KMS-11 (cell line): ENCODE results near the gene MRPL46.
"Not testable (repeated sequence)": the region's sequence is repeated elsewhere in the genome, so short reads cannot be mapped to it uniquely, and the experiment has no call there.

Source experiments
- H2AFZ ChIP-seq: fragments of 200-600 bp; sonication (generic); 2 replicates; pipeline ENCODE4 v1.6.1; 2016; ENCODE audit warnings: antibody characterized with exemption, mixed run types, low read depth
- H3K27ac ChIP-seq: fragments of 200-600 bp; sonication (generic); 2 replicates; pipeline ENCODE4 v1.6.1; 2016; ENCODE audit warnings: mild to moderate bottlenecking, mixed run types
- H3K27me3 ChIP-seq: fragments of 200-600 bp; sonication (generic); 2 replicates; pipeline ENCODE4 v1.6.1; 2017; ENCODE audit warnings: mild to moderate bottlenecking, low read depth, mixed run types, moderate library complexity; ENCODE audit not compliant: insufficient read depth
- H3K36me3 ChIP-seq: fragments of 200-600 bp; sonication (generic); 2 replicates; pipeline ENCODE4 v1.6.1; 2017; ENCODE audit warnings: mild to moderate bottlenecking, mixed run types; ENCODE audit not compliant: insufficient read depth
- H3K4me1 ChIP-seq: fragments of 200-600 bp; sonication (generic); 2 replicates; pipeline ENCODE4 v1.6.1; 2016; ENCODE audit warnings: mild to moderate bottlenecking, low read depth, mixed run types; ENCODE audit not compliant: poor library complexity, severe bottlenecking
- H3K4me2 ChIP-seq: fragments of 200-600 bp; sonication (generic); 2 replicates; pipeline ENCODE4 v1.7.0; 2016; ENCODE audit warnings: mild to moderate bottlenecking, mixed run types
- H3K4me3 ChIP-seq: fragments of 200-600 bp; sonication (generic); IDR thresholded peaks from 2 replicates; pipeline ENCODE4 v1.6.1; 2017; ENCODE audit warnings: low read depth, low read length, mixed read lengths; ENCODE audit not compliant: insufficient read depth
- H3K79me2 ChIP-seq: fragments of 200-600 bp; sonication (generic); 2 replicates; pipeline ENCODE4 v1.6.1; 2016; ENCODE audit warnings: low read depth, mixed run types; ENCODE audit not compliant: insufficient read depth
- H3K9ac ChIP-seq: fragments of 200-600 bp; sonication (generic); 2 replicates; pipeline ENCODE4 v1.6.1; 2016; ENCODE audit warnings: mild to moderate bottlenecking, mixed run types
- H4K20me1 ChIP-seq: fragments of 200-600 bp; sonication (generic); 2 replicates; pipeline ENCODE4 v1.6.1; 2016; ENCODE audit warnings: mild to moderate bottlenecking, mixed run types; ENCODE audit not compliant: insufficient read depth
- CTCF ChIP-seq: fragments of 200-600 bp; sonication (generic); conservative IDR thresholded peaks from 2 replicates; pipeline ENCODE4 v1.6.1; 2017; ENCODE audit warnings: low read depth, mild to moderate bottlenecking, antibody characterized with exemption, low read length, moderate library complexity, mixed read lengths

The MRPL46 gene

GRCh38 chr15:88476635-88477060 lies 9.5 kb upstream of the MRPL46 start:
- Histone ChIP-seq H3K27ac (no peak overlapping the region), H4K20me1 (no peaks in the 10 kb centered on the region), H3K79me2 (no peaks in the 10 kb centered on the region), H3K4me1 (peaks cover 37% of the 10 kb centered on the region), H3K4me3 (no peak overlapping the region), H2AFZ (no peak overlapping the region), H3K4me2 (no peak overlapping the region), H3K9ac (no peak overlapping the region), H3K27me3 (no peaks in the 10 kb centered on the region), H3K36me3 (no peaks in the 10 kb centered on the region)
- peak; percentile 74 for TF ChIP-seq CTCF

DNA sequence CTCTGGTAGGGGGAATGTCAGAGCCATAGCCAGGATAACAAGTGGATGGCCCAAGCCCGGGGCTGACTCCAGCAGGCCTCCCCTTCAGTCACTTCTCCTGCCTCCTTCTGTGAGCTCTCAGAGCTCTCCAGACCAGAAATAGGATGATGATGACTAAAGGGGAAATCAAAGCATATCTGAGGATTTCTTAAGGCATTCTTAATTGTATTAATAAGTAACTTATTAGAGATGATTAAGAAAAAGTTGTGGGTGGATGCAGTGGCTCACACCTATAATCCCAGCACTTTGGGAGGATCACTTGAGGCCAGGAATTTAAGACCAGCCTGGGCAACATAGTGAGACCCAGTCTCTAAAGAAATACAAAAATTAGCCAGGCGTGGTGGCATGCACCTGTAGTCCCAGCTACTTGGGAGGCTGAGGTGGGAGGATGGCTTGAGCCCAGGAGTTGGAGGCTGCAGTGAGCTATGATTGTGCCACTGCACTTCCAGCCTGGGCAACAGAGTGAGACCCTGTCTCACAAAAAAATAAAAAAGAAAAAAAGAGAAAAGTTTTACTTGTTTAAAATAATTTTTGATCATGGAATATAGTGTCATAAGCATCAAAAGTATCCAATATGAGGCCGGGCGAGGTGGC lies 6.6 kb upstream of the MRPL46 start:
- H3K4me1 ChIP-seq: peaks cover 63% of the 10 kb centered on the region
- H3K9ac ChIP-seq, H3K36me3 ChIP-seq, H3K79me2 ChIP-seq, H3K27me3 ChIP-seq, H3K4me3 ChIP-seq, H4K20me1 ChIP-seq, H2AFZ ChIP-seq: not testable (repeated sequence)
- H3K27ac ChIP-seq: peak overlapping the region; percentile 86; the same call in 1 of the 2 replicates
- H3K4me2 ChIP-seq: peak overlapping the region; percentile 88; the same call in 1 of the 2 replicates

GRCh38 chr15:88472225-88472624 lies 5.0 kb upstream of the MRPL46 start:
- no peak for TF ChIP-seq CTCF
- Histone ChIP-seq H3K4me3 (no peak overlapping the region), H3K4me2 (peak overlapping the region; percentile 88), H3K79me2 (peaks cover 21% of the 10 kb centered on the region; the same call in 1 of the 2 replicates), H4K20me1 (no peaks in the 10 kb centered on the region), H3K36me3 (no peaks in the 10 kb centered on the region), H3K9ac (peak overlapping the region; percentile 50), H2AFZ (no peak overlapping the region), H3K27me3 (no peaks in the 10 kb centered on the region), H3K4me1 (peaks cover 70% of the 10 kb centered on the region), H3K27ac (peak overlapping the region; percentile 86)

DNA sequence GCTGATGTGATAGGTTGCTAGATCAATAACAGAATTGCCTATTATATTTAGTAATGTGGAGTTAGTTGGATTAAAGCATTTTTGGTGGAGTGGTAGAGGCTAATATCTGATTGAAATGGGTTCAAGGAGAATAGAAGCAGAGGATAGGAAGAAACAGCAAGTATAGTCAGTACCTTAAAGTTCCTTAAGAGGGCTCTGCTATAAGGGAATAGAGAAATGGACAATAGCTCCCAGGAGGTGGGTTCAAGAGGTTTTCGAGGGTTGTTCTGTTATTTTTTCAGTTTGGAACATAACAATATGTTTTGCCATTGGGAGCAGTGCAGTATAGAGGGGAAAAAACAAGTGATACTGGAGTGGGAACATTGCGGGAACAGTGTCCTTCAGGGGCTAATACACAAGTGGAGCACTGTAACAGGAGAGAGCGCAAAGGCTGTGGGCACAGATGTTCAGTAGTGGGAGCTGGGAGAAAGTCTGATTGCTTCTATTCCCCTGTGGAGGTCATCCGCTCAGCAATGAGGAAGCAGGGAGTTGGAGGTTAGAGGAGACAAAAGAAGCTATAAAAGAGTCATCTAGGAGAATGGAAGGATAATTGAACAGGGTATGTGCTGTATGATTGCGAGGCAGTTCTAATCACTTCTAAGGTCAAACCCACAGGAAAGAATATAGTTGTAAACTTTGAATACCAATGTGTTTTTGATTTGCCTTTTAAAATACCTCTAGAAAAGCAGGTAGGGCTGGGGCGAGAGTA lies 3.6 kb upstream of the MRPL46 start:
- Histone ChIP-seq H3K9ac (no peak overlapping the region), H3K27me3 (no peaks in the 10 kb centered on the region), H3K36me3 (no peaks in the 10 kb centered on the region), H4K20me1 (no peaks in the 10 kb centered on the region), H3K4me1 (peaks cover 65% of the 10 kb centered on the region), H2AFZ (no peak overlapping the region), H3K4me2 (peak overlapping the region; percentile 88), H3K27ac (peak overlapping the region; percentile 86; the same call in 1 of the 2 replicates), H3K79me2 (peaks cover 35% of the 10 kb centered on the region; the same call in 1 of the 2 replicates), H3K4me3 (no peak overlapping the region)
- TF ChIP-seq CTCF: peak; percentile 39

GRCh38 chr15:88469321-88469720 lies 2.1 kb upstream of the MRPL46 start:
- no peak overlapping the region for H3K9ac ChIP-seq
- no peaks in the 10 kb centered on the region for H3K27me3 ChIP-seq
- peaks cover 45% of the 10 kb centered on the region; the same call in 1 of the 2 replicates for H3K79me2 ChIP-seq
- TF ChIP-seq CTCF: no peak
- no peak overlapping the region for H2AFZ ChIP-seq
- H3K27ac ChIP-seq: no peak overlapping the region
- H3K4me3 ChIP-seq: no peak overlapping the region
- no peaks in the 10 kb centered on the region; the same call in 1 of the 2 replicates for H3K36me3 ChIP-seq
- no peaks in the 10 kb centered on the region for H4K20me1 ChIP-seq
- H3K4me1 ChIP-seq: peaks cover 67% of the 10 kb centered on the region
- H3K4me2 ChIP-seq: no peak overlapping the region

GRCh38 chr15:88468721-88469120 lies 1.5 kb upstream of the MRPL46 start:
- not testable (repeated sequence) for H3K36me3 ChIP-seq, H3K9ac ChIP-seq, H3K27me3 ChIP-seq, H3K27ac ChIP-seq, H4K20me1 ChIP-seq, H2AFZ ChIP-seq, H3K4me3 ChIP-seq
- Histone ChIP-seq H3K4me2 (peak overlapping the region; percentile 98), H3K79me2 (peaks cover 45% of the 10 kb centered on the region; the same call in 1 of the 2 replicates), H3K4me1 (peaks cover 65% of the 10 kb centered on the region)
